GM18873 (cell line): ENCODE results near the gene SYCP3.
A peak's percentile ranks its signal among the peaks of the same experiment; 100 is the strongest.

Source experiments
- ATAC-seq: cut with Tn5 transposase; IDR thresholded peaks from one replicate; pipeline ENCODE4 v1.9.1; 2021; ENCODE audit warnings: mild to moderate bottlenecking, moderate library complexity, moderate number of reproducible peaks; ENCODE audit not compliant: unreplicated experiment, low FRiP score

Gene SYCP3

DNA sequence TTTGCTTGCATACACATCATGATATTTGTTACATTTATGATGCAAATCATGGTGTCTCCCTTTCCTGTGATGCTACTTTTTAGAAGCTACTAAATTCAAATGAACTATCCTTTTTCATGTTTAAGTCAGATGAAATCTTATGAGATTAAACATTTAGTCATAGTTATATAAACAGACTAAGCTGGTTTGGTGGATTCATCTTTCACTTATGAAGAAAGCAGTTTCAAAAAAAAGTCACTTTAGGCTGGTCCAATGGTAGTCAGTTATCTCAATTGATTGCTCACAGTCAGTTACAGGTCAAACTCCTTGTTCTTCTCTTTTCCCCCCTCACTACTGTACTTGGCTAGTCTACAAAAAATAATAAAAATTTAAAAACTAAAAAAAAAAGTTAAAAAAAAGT is 19.7 kb downstream of the SYCP3 start:
- no peak for ATAC-seq

DNA sequence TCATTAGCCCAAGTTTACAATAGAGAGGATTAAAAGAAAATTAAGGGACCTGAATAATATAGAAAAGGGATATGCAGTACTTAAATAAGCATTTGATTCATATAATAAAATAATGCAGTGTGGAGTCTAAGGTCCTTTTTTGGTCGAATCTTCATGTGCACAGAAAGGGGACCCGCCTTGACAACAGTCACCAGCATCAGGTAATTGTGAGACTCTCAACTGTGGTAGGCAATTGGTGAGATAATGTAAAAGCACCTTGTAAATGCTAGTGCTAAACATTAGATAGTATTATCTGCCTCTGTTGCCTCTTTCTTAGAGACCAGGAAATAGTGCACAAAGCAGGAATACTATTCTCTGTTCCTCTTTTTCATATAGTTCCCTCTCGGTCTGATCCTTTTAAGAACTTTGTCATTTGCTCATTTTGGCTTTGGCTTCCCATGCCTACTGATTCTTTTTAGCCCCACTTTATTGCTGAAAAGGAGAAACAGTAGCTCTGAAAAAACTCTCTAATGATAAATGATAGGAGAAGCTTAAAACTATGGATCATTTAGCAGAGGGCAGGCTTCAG is 24.3 kb downstream of the SYCP3 start:
- no peak for ATAC-seq

DNA sequence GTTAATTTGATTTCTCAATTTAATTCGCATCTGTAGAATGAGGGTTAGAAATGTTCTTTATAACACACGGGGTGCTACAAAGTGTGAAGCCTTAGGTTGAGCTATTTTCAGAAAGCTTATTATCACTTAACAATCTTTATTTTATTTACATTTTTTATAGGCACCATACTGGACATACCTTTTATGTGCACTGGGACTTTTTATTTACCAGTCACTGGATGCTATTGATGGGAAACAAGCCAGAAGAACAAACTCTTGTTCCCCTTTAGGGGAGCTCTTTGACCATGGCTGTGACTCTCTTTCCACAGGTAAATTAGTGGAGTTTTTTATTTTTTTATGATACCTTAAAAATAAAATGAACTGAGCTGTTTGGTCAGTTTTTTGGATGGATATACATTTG is 25.3 kb downstream of the SYCP3 start:
- ATAC-seq = no peak

DNA sequence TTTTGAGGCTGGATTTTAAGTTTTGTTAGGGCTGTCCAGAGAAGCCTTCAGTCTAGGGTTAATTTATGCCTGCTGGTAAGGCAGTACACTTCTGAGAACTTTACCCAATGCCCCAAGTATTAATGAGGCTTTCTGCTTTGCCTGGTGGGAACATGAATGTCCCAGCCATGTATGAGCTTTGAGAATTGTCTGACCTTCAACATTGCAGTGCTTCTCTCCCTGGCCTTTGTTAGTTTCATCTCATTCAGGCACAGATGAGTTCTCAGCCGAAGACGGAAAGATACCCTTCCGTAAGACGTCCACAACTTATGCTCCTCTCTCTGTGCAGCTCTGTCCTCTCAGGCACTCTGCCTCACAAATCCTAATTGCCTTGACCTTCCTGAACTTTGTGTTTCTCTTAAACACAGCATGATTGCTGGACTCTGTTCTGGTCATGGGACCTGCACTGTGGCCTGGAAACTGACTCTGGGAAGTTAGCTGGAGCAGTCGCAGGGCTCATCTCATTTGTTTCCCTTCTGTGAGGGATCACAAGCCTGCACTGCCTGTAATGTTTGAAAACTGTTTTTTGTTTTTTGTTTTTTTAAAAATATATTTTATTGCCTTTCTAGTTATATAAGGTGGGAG is 26.1 kb downstream of the SYCP3 start:
- ATAC-seq = no peak

DNA sequence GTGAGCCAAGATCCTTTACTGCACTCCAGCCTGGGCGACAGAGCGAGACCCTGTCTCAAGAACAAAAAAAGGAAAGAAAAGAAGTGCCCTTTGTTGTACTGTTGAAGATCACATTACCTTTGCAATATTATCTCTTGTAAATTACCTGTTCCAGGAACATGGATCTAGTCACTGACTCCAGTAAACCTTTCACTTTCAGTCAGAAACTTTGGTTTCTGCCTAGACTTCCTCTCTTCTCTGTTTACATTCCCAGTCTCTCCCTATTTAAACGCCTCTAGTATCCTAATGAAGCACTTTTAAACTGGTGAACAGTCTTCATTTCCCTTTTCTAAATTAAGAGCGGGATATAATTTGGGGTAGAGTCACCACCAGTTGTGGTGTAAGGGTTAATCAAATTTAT is 29.0 kb downstream of the SYCP3 start:
- no peak for ATAC-seq

DNA sequence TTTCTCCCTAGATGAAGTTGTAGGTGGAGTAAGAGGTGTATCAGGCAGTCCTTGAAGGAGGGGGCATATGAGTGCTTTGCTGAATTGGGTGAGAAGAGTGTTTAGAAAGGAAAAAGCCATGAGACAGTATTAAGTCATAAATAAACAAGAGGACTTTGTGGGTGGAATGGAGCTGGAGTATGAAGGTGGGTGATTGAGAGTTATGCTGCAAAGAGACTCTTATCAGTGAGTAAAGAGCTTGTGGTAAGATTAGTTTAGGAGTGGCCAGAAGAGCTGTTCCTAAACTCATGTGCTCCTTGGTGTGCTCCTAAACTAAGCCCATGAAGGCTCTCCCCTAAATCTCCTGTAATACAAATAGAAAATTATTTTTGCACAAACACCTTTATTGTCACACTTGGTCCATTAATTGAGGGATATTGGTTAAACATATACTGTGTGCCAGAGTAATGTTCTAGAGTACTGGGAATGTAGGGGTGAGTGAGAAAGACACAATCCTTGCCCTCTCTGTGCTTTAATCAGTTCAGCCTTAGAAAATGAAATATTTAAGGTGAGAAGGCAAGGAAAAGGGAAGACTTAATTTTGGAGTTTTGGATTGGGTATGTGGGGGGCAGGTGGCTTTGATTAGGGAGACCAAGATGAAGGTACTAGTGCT is 32.0 kb downstream of the SYCP3 start:
- no peak for ATAC-seq

DNA sequence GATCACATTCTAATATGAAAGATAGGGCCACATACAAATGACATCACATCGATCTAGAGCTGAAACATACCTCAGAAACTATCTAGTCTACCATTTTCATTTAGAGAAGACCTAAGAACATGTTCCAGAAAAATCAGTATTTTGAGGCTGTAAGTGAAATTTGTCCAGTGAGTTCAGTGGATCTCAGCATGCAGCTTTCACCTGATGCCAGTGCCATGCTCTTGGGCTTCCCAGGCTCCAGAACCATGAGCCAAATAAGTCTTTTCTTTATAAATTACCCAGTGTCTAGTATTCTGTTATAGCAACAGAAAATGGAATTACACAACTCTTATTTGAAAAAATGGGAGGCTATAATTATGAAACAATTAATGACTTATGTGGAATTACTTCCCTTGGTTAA is 32.9 kb downstream of the SYCP3 start:
- no peak for ATAC-seq

DNA sequence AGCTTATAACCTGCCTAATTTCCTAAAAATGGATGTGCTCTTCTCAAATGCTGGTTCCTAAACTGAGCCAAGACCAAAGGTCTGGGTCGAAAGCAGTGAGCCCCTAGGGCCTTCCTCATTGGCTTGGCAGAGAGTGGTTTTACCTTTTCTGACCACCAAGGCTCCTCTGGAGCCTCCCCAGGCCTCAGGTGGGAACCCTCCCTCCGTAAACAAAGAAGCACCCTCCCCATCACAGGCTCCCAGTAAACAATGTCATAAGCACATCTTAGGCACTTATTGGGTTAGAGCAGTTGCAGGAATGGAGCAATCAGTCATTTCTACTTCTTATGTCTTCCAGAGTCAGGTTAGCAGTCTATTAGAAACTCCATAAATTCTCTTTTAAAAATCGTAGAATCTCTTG is 35.8 kb downstream of the SYCP3 start:
- no peak for ATAC-seq

DNA sequence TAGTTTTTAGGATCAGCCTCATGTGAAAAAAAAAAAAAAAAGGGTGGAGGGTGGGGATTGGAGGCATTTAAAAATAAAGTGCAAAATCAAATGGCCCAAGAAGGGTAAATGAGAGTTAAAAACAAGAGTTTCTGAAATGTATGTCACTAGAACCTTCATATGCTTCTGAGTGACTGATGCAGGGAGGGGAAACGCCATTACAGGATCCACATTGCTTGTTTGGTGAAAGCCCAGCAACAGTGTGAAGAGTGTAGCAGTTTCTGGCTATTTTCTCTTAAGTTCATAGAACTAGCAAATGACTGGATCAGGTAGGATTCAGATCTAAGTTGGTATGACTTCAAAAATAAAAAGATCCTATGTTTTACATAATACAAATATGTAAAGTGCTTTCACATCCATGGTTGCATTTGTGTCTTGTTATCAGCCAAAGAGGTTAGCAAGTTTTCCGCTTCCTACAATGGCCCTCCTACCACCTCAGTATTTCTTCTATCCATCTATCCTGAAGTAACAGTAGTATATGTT is 38.9 kb downstream of the SYCP3 start:
- ATAC-seq = no peak

DNA sequence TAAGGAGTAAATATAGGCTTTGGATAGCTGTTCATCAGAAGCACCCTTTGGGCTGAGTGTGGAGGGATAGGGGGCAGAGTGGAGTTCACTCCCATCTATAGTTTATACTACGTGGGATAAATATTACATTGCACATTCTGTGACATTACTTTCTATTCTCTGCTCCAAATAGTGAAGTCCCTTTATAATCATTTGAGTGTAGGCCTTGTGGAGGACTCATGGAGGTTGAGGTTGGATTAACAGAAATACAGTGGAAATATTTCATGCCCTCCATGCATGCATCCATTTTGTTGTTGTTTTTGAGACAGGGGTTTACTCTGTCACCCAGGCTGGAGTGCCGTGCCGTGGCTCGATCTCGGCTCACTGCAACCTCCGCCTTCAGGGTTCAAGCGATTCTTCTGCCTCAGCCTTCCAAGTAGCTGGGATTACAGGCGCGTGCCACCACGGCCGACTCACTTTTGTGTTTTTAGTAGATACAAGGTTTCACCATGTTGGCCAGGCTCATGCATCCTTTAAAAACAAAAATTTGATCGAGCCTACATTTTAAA is 40.4 kb downstream of the SYCP3 start:
- no peak for ATAC-seq

DNA sequence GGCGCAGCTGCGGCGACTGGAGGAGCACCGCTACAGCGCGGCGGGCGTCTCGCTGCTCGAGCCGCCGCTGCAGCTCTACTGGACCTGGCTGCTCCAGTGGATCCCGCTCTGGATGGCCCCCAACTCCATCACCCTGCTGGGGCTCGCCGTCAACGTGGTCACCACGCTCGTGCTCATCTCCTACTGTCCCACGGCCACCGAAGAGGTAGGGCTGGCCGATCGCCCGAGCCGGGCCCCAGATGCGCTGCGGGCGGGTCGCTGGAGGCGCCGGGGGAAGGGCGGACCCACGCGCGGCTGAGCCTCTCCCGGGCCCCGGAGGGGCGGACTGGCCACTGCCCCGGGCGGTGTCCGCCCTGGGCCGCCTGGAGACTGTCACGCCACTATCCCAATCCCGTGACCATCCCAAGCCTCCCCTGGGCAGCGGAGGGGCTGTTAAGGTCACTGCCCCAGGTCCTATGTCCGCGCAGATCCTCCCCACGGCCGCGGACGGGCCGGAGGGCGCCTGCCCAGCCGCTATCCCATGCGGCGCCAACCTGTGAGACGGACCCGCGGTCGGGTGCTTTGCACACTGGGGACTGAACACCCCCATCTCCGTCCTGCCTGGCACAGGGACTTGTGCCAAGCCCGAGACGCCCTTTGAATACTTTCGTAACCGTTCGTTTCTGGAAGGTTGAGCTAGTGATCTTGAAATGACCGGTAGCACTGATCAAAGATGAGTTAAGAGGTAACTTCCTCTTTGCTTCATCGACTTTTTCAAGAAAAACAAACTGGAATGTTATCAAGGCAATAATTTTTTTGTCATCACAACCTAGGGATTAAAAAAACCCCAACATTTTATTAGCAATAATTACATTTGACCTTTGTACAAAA is 41.1 kb downstream of the SYCP3 start:
- peak; percentile 26 for ATAC-seq

DNA sequence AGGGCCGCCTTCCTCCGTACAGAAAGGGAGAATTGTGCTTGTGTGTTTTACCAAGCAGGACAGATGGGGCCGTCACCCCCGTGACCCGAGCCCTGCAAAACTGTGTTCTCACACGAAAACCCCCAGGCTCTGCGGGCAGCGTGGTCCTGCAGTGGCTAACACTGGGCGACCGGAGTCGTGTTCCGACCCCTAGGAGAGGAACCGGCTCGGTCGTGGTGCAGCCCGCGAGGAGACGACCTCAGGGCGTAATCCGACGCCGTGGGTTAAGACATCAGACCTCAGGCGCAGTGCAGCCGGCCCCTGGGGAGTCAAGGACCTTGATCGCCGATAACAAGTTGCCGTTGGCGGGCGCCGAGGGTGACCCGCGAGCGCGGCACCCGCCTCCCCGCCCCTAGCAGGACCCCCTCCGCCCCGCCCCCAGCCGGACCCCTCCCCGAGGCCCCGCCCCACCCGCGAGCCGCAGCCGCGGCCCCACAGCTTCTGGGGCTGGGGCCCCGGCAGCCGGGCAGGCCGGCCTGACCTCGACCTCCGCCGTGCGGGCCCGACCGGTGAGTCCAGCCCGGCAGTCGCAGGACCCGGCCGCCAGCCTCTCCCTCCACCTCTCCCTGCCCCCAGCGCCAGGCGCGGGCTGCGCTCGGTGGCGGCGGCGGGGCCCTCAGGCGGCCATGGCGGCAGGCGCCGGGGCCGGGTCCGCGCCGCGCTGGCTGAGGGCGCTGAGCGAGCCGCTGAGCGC is 41.9 kb downstream of the SYCP3 start, which contains the start of gene CHPT1:
Gene CHPT1, plus strand, starts transcription at position 444 of the 733 bp plus-strand sequence. Its CDS starts 222 bp downstream, at position 666.
- ATAC-seq = peak; percentile 49

DNA sequence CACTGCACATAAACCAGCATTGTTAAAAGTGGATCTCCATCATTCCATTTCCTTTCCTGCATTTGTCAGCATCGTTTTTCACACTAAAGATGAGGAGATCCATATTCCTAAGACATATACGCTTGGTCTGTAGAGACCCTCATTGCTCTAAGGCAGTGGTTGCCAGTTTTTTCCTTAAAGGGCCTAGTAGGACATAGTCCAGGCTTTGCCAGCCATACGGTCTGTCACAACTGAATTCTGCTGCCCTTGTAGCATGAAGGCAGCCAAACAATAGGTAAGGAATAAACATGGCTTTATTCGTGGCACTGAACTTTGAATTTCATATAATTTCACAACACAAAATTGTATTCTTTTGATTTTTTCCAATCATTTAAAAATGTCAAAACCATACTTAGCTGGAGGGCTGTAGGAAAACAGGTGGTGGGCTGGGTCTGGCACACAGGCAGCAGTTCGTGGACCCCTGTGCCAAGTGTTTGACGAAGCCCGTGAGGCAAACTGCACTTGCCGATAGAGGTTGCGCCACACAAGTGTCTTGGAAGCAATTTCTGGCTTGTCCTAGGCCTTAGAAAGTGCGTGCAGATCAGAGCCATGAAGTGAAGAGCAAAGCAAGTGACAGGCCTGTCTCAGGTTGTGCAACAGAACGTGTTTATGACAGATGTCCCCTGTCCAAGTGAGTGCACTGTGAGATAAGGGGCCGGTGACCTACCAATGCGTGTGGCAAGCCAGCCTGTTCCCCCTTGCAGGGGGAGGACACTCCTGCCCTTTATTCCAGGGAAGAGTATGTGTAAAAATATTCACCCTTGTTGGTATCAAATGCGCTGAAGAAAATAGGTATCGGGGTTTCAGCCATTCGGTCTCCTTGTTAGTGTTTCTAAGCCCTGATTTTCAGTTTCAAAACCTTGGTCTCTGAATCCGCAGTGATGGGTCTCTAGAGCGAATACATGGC is 42.7 kb downstream of the SYCP3 start:
- ATAC-seq = peak; percentile 33

DNA sequence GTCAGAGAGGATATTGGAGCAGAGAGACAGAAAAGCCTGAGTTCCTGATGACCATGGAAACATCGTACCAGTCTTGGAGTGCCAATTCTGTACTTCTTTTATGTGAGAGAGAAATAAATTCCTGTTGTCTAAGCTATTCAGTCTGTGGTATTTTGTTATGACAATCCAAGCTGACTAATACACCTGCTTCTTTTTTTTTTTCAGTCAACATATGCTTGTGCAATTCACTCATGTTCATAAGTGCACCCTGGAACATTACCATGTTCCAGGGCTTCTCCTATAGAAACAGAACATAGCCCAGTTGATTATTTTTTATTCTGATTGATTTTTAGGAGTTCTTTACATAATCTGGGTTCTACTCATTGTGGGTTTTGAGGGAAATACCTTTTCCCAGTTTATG is 43.6 kb downstream of the SYCP3 start:
- no peak for ATAC-seq

DNA sequence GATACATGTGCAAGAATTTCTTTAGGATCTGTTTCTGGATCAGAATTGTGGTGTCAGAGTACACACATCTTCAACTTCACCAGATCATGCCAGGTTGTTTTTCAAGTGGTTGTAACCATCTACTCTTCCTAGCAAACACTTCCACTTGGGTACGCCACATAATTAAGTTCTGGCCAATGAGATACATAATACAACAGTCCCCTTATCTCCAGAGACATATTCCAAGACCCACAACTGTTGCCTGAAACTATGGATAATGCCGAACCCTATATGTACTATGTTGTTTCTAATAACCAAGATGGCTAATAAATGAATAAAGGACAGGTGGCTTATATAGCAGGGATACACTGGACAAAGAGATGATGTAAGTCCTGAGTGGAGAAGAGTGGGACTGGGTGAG is 44.3 kb downstream of the SYCP3 start:
- ATAC-seq = no peak

DNA sequence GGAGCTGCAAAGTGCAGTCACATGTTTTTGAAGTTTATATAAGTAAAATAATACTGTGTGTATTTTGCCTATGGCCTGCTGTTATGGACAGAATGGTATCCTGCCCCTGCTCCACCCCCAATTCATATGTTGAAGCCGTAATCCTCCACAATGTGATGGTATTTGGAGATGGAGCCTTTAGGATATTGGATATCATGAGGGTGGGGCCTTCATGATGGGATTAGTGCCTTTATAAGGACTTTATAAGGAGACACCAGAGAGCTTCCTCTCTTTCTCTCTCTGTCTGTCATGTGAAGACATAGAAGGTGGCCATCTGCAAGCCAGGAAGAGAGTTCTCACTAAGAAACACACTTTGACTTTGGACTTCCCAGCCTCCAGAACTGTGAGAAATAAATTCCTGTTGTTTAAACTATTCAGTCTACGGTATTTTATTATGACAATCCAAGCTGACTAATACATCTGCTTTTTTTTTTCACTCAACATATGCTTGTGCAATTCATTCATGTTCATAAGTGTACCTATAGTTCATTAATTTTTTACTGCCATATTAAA is 44.9 kb downstream of the SYCP3 start:
- ATAC-seq = no peak

DNA sequence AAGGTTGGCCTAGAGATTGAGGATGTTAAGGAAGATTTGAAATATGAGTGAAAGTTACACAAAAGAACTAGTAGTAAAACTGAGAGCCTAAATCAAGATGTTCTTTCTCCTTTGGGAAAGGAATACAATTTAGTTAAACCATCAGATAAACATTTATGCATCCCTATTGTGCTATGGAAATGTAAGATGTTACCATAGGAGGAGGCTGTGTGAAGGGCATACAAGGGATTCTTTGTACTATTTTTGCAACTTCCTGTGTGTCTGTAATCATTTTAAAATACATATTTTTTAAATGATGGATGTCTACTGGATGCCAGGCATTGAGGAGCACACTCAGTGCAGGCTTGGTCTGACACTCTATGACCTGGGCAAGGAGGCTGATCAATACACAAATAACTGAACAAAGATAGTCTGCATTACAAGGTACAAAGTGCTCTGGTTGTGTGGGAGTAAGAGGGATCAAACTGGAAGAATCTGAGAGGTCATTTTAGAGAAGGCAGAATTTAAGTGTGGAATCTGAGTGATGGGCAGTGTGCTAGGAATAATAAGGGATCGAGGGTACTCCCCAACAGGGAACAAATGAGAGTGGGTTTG is 47.7 kb downstream of the SYCP3 start:
- no peak for ATAC-seq

DNA sequence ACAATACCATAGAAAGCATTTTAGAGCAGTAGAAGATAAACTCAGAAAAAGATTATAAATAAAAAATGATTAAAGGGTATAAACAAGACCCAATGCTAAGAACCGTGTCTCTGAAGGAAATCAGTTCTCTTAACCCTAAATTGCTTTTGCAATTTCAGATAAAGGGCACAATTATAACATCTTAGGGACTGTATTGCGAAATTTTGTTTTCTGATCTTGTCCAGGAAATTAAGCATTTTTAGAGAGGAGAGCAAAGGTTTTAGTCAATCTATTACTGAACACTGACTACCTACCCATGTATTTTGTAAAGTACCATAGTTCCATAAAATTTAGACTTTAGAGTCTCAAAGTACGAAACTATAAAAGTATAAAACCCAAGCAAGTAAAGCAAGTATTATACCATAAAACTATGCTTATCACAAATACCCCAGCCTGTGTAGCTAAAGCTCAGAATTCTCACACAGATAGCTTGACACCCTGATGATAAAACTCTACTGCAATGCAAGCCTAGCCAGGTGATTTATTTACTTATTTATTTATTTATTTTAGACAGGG is 48.6 kb downstream of the SYCP3 start:
- ATAC-seq = no peak
